GM12891 (cell line): Measurements from ENCODE around the gene CCND2.
"Not testable (repeated sequence)": the region's sequence is repeated elsewhere in the genome, so short reads cannot be mapped to it uniquely, and the experiment has no call there.

Experiments used
- DNase-seq: peaks from one replicate; pipeline ENCODE4 v3.0.0; 2011; ENCODE audit warnings: low spot score; ENCODE audit not compliant: insufficient read length
- FAIRE-seq: peaks from 2 replicates; lab custom pipeline; 2011; peaks lifted over from hg19 to GRCh38; lab: Jason Lieb, UNC
- PAX5 ChIP-seq: IDR thresholded peaks from 2 replicates; pipeline ENCODE4 v1.6.1; 2011; ENCODE audit warnings: low read length, moderate library complexity, mild to moderate bottlenecking; ENCODE audit not compliant: insufficient read depth, severe bottlenecking
- POLR2A ChIP-seq: IDR thresholded peaks from 2 replicates; pipeline ENCODE4 v1.6.1; 2011; ENCODE audit warnings: low read depth, low read length, control low read depth
- POLR2AphosphoS5 ChIP-seq: IDR thresholded peaks from 2 replicates; pipeline ENCODE4 v1.6.1; 2011; ENCODE audit warnings: low read depth, low read length, control low read depth
- POU2F2 ChIP-seq: IDR thresholded peaks from 2 replicates; pipeline ENCODE4 v1.6.1; 2011; ENCODE audit warnings: low read depth, mild to moderate bottlenecking, control low read depth, low read length, moderate library complexity
- SPI1 ChIP-seq: IDR thresholded peaks from 2 replicates; pipeline ENCODE4 v1.6.1; 2011; ENCODE audit warnings: low read depth, low read length, control low read depth
- TAF1 ChIP-seq: IDR thresholded peaks from 2 replicates; pipeline ENCODE4 v1.6.1; 2011; ENCODE audit warnings: low read depth, low read length, control low read depth

CCND2 gene

DNA sequence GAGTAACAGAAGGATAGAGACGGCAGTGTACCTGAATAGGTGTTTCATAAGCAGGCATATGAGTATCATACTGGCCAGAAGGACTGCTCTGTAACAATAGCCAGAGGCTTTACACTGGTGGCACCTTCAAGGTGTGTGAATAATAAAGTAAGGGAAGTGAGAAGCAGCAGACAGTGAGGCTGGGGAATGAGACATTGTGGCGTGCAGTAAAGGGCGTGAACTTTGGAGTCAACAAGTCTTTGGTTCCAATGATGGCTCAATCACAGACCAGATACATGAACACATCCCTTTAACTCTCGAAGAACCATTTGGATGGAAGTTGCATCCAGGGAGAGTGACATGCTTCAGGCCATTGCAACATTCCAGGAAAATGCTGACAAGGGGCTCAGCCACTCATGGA, 32.0 kb upstream of the CCND2 start:
- TF ChIP-seq POLR2AphosphoS5, result no peak
- FAIRE-seq (no peak), DNase-seq (no peak)

DNA sequence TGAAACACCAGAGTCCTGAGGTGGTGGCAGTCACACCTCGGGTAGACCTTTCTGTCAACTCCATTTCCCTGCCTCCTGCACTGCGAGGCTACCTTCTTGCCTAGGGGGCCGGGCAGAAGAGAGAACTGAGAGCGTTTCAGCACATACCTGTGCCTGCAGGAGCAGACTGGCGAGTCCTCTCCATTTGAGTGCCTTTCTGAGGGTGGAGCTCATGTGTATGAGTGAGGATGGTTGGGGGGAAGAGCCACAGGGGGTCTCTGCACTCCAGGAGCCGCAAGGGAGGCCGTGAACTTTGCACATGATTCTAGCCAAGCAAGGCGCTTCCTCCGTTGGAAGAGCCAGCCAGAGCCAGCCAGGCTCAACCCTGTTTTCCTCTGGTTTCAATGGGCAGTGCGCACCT, 31.0 kb upstream of the CCND2 start:
- DNase-seq (no peak), FAIRE-seq (no peak)
- TF ChIP-seq POLR2AphosphoS5 (no peak), TAF1 (no peak), SPI1 (no peak), POLR2A (no peak), POU2F2 (no peak), PAX5 (no peak)

GRCh38 chr12:4243091-4243490, 30.5 kb upstream of the CCND2 start:
- DNase-seq (no peak), FAIRE-seq (no peak)
- TF ChIP-seq POLR2AphosphoS5 (no peak), PAX5 (no peak), TAF1 (no peak), SPI1 (no peak), POLR2A (no peak), POU2F2 (no peak)

GRCh38 chr12:4243491-4244100, 30.0 kb upstream of the CCND2 start:
- DNase-seq, result not testable (repeated sequence)
- peak; percentile 74 for FAIRE-seq

GRCh38 chr12:4244868-4245267, 28.7 kb upstream of the CCND2 start:
- TF ChIP-seq SPI1 (no peak), TAF1 (no peak), POLR2A (no peak), PAX5 (no peak), POU2F2 (no peak), POLR2AphosphoS5 (no peak)
- FAIRE-seq (no peak), DNase-seq (no peak)

- FAIRE-seq, result no peak
- DNase-seq, result no peak
- TF ChIP-seq TAF1 (no peak), SPI1 (no peak), PAX5 (no peak), POLR2AphosphoS5 (no peak), POU2F2 (no peak), POLR2A (no peak)
Measured at GRCh38 chr12:4245446-4245845, 28.1 kb upstream of the CCND2 start.

DNA sequence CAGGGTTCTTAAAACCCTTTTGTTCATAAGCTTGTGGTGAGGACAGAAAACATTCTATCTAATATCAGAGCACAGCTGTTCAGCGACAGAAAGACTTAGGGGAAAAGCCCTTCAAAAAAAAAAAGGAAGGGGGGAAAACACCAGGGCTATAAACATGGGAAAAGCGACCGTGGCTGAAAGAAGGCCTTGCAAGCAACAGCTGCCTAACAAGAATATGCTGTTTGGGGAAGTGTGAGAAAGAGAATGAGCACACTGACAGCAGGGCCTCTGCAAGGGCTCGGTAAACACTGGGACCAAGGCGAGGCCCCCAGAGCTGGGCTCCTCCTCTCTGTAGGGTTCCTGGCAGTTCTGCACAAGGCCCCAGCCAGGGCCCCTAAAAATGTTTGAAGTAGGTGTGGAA, 27.4 kb upstream of the CCND2 start:
- TF ChIP-seq TAF1 (no peak), SPI1 (peak; percentile 83), POLR2A (no peak), POU2F2 (no peak)
- no peak for DNase-seq
- no peak for FAIRE-seq

DNA sequence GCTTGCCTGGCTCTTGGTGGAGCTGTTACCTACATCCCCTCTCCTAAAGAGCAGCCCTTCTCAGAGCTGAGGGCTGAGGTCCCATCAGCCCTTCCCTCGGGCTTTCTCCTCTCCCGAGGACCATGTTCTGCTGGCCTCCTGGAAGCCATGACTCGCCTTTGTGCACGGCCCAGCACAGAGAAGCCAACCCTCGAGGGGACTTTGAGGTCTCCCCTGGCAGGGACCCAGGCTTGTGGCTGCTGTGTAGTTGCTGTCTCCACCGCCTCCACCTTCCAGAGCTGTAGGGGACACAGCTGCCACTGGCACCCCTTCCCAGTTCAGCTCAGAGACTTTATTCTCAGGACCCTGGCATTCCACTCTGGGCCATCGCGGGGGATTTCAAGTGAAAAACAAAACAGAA, 22.9 kb upstream of the CCND2 start:
- TF ChIP-seq PAX5 (no peak), SPI1 (no peak), TAF1 (no peak), POLR2AphosphoS5 (no peak), POLR2A (no peak), POU2F2 (no peak)
- FAIRE-seq, result no peak

GRCh38 chr12:4251216-4251891, 22.2 kb upstream of the CCND2 start:
- FAIRE-seq (peak; percentile 5), DNase-seq (no peak)
- TF ChIP-seq POLR2A, result no peak
- TF ChIP-seq SPI1, result no peak
- TF ChIP-seq POLR2AphosphoS5, result no peak
- TF ChIP-seq POU2F2, result no peak
- no peak for TF ChIP-seq TAF1

More for the DNA sequence above, 22.9 kb upstream of the CCND2 start:
- no peak for DNase-seq

DNA sequence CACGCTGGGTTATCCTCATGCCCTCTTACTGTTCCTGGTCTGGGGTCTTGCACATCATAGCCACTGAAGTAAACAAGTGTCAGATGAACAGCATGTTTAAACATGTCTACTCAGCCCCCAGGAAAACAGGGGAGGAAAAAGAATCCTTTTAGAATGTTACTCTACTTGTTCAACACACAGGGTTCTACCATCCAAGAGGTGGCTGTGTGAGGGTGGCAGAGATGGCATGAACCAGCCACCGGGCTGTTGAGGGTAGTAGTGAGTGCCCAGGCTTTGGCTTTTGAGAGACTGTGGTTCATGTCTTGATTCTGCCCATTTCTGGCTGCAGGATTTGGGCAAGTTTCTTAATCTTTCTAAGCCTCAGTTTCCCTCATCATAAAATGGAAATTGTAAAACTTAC, 21.6 kb upstream of the CCND2 start:
- DNase-seq (no peak), FAIRE-seq (no peak)
- TF ChIP-seq TAF1, result no peak
- no peak for TF ChIP-seq POU2F2
- TF ChIP-seq POLR2A, result no peak
- TF ChIP-seq POLR2AphosphoS5, result no peak
- no peak for TF ChIP-seq SPI1
- TF ChIP-seq PAX5, result no peak
